Activated CD4-positive, alpha-beta T cell treated with anti-CD3 and anti-CD28 coated beads for 4 hours (primary cell): ENCODE data around the gene NFIB.

Experiments
- DNase-seq, 2 donors: peaks; one replicate each; pipeline ENCODE4 v3.0.0-alpha.2; 2020

NFIB gene

DNA sequence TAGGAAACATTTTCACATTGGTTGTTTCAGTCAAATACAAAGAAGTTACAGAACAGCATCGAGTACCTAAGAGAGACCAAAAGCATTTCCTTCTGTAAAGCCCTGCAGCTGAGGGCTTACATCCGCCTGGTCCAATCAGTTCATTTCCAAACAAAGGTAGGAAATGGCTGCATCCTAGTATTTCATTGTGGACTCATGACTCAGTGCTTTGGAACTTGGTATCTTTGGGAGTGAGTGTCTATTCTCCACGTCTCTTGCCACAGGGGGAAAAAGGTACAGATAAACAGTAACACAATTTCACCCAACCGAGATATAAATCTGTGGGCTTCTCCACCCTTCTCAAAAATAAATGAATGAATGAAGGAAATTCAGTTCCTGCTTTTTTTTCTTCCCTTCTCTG lies 75.4 kb downstream of the NFIB start:
- no peak for DNase-seq

DNA sequence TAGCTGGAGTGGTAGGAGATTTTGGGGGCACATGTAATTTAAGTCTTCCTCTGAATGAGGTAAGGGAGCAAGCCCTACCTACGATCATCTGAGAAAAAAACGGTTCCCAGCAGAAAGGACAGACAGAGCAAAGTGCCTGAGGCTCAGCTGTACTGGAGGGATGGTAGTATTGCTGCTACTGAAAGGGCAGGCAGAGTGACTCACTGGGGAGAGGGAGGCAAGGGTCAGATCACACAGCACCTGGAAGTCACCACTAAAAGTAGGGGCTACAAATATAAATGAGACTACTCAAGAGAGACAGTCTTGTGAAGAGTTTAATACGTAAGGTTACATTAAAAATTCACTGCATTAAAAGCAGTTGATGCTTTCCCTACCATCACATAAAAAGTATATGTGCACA lies 75.9 kb downstream of the NFIB start:
- DNase-seq: no peak

DNA sequence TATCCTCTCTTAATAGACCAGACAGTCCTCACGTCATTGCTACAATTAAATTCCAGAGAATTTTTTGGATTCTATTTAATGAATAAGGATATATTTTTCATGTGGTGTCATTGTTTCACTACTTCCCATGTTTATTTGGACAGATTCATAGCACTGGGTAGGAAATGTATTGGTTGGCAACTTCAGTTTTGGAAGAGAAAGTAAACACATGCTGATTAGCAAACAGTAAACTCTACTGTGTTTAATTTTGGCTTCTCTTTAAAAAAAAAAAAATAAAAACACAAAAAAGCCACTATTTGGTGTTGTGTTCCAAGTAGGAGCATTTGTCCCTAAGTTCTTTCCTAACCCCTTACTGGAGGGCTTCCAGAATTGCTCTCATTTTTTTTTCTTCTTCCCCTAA lies 77.3 kb downstream of the NFIB start:
- no peak for DNase-seq

DNA sequence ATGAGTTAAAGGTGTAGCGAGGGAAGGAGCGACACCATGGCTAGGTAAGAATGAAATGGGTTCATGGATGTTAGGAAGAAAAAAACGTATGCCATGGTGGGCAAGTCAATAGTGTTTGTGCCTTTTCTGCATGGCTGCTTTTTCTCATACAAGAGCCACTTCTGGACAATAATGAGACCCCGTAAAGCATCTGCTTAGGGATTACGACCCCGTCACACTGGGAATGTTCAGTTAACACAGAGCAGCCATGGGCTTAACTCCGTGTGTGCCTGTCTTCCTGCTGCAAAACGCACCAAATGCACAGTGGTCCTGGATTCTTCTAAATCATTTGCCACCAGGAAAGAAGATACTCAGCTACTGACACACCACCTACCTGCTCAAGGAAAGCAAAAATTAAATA lies 81.8 kb downstream of the NFIB start:
- no peak for DNase-seq

DNA sequence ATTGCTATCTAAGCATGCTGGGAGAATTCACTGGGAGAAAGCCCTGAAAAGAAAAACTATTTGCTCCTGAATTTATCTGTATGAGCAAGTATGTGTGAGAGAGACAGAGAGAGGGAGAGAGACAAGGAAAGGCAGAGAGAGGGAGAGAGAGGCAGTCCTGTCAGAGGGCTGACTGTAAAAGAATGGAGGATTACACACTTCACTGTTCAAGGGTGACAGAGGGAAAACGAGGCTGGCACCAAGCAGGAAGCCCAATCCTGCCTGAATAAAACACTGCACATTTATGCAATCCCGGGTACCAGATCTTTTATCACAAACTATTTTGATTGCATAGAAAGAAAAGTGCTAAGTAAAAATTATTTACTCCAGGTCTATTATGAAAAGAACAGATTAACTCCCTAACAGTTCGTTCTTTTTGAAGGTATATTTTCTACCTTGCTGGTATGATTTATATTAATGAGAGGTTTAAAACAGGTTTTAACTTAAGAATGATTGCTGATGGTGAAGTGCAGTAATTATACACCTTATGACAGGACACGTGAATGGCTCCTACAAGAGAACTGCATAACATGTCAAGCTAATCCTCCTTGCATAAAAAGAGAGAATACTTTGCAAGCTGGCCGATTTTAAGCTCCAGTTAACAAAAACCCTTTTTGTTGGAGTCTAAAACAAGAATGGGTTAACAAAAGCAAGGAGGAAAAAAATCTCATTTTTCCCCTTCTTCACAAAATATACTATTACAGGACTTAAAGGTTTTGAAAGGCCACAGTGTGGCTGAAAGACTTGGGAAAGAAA lies 82.5 kb downstream of the NFIB start:
- no peak for DNase-seq

DNA sequence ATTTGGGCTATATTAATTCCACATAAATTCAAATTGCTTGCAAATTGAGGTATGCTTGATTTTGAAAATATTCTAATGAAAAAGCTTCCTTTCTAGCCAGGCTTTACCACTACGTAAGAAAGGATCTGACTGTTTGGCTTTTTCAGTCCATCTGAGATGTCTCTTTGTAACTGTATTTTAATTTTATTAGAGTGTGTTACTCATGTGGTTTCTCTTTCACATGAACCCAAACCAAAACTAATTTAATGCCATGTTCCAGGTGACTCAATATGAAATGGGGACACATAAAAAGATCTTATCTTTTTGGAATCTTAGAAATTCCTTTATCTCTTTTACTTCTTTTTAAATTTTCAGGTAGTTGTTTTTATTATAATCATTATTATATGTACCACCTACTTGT lies 85.3 kb downstream of the NFIB start:
- no peak for DNase-seq

DNA sequence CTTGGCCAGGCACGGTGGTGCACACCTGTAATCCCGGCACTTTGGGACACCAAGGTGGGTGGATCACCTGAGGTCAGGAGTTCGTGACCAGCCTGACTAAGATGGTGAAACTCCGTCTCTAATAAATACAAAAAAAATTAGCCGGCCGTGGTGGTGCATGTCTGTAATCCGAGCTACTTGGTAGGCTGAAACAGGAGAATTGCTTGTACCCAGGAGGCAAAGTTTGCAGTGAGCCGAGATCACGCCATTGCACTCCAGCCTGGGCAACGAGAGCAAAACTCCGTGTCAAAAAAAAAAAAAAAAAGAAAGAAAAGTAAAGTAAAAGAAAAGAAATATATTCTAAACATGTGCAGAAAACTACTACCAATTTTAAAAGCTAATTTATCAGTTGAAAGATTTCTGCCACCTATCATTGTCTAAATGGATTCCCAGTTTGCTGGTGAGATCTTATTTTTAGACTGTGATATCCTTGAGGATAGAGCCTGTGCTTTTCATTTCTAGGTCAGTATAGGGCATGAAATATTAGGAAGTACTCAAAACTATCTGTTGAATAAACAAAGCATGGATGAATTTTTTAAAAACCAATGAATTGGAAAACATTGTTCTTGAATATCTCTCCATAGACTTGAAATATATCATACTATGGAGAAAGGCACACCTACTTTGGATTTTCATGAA lies 86.9 kb downstream of the NFIB start:
- no peak for DNase-seq

DNA sequence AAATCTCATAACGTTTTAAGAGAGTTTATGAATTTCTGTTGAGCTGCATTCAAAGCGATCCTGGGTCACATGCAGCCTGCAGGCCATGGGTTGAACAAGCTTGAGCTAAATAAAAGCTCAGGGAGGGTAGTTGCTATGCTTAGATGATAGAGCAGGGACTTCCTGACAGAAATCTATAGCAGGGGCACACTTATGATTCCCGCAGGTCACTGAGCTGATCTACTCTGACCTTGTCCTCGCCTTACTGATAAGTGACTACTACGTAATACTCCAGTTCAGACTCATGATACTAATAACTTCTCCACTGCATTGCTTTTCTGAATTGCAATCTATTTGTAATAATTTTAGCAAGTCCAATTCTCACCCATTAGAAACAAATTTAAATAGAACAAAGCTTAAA lies 90.9 kb downstream of the NFIB start:
- no peak for DNase-seq

DNA sequence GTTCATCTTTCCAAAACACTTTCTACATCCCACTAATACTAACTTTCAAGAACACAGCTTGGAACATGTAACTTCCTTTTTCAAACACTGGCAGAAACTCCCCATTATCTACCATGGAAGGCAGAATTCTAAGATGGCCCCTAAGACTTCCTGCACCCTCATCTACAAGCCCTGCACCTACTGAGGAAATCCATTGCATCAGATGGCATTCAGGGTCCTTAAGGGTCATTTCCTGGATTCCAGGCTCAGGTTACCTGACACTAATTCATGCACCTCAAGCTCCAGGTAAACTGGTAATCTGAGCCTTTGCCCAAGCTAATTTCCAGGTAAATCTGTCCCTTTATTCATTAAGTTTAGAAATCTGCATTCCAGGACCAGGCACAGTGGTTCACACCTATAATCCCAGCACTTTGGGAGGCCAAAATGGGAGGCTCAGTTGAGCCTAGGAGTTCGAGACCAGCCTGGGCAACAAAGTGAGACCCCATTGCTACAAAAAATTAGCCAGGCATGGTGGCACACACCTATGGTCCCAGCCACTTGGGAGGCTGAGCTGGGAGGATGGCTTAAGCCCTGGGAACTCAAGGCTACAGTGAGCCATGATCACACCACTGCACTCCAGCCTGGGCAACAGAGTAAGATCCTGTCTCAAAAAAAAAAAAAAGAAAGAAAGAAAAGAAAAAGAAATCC lies 91.6 kb downstream of the NFIB start:
- DNase-seq: no peak

DNA sequence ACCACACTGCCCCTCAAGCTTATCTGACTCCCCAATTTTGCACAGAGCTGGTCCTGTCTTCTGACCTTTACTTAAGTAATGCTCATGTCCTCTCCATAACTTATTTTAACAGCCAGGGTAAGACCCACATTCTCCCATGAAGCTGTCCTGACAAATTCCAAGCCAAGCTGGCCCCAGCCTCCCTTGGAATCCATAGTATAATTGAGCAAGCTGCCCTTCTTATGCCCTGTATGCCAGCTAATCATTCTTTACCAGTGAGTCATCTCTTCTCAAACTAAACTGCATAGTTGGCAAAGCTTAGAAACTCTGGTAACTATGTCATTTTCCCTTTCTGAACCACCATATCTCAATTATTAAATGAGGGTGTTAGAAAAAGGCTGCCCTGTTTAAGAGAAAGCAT lies 92.4 kb downstream of the NFIB start:
- DNase-seq: no peak

DNA sequence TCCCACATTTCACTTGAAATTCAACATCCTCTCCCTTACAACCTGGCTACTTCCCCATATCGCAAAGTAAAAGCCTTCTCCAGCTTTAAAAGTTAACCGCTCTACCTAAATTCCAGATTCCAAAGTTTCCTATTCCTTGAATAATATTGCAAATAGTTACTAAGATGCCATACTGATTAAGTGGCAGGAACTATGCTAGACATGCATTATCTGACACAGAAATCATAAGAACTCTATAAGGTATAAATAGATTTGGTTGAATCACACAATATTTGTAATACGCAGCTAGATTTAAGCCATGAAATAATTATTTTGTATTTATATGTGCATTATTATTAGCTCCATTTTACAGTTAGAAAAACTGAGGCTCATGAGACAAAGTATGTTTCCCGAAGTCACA lies 92.8 kb downstream of the NFIB start:
- DNase-seq: no peak

DNA sequence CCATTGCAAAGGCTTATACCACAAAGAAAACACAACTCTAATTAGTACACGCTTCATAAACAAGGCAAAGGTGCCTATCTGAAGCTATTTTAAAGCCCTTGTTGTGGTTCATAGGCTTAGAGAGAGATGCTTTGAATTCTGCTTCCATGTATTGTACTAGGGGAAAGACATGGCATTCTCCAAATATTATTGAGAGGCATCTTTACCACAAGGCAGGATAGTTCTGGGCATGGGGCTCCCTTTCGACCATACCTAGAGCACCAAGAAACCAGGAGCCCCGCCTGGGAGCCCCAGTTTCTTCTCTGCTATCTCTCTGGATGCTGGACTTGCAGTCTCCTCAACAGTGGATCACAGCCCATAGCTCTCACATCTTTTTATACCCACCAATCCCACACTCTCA lies 93.7 kb downstream of the NFIB start:
- DNase-seq: no peak

DNA sequence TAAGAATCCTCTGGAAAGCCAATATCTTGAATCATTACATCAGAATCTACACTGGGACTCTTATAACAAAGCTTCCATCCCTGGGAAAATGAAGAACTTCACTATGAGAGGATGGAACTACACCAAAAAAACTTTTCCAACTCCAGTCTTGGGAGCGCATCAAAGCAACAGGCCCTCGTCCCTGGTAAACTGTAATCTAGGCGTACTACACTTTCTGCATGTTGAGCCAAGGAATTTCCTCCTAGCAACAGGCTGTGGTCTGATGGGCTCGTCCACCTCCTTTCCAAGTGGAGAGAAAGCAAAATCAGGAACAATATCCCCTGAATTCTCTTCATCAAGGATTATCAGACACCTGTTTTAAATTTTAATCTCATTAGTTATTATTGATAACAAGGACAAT lies 94.1 kb downstream of the NFIB start:
- DNase-seq: no peak

DNA sequence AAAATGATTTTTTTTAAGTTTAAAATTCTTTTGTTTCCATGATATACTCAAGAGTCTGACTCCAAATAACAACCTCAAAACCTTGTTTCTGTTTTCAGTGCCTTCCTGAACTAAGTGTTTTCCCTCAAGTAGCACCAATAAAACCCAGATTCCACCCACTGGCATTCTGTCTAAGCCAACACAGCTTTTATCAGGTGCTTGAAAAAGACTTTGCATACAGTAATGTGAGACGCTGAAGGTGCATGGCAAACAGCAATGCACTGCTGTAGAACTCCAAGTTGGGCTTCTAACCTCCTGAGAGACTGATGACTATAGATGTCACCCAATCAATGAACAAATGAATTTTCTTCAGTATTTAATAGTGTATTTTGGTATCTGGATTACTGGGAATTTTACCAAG lies 95.7 kb downstream of the NFIB start:
- DNase-seq: no peak

DNA sequence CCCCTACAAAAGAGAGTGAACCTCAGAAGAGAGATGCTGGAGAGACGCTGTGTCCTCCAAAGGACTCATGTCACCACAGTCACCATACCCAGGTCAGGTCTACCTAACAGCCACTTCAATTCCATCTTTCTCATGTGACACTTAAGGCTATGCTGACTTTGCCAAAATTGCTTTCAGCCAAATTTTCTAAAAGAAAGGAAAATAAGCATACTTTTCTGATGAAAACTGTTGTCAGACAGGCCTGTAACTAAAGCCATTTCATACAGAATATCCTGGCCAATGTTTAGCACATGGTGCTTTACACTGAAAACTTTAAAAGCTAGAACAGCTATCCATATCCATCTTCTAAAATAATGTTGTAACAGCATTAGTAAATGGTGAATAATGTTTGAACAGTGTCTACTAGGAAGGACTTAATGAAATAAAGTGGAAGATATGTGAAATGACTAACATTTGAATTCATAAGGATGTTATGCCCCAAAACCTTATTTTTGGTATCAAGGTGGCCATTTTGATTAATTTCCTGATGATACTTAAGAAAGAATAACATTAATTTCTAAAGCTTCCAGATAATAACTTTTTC lies 97.2 kb downstream of the NFIB start:
- DNase-seq: no peak

DNA sequence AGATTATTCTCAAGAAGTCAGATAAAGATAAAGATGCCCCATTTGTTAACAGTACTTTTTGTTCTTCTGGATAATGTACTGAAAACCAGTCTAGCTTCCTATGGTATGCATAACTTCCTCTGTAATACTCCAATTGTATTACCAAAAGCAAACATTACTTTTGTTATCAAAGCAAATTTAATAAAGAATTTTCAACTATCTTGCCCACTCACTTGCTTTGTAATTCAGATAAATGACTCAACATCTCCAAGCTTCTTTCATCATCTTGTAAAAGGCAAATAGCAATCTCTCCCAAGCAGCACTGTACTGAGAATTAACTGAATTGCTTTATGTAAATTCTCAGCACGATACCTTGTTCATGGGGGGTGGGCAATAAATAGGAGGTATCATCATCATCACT lies 98.3 kb downstream of the NFIB start:
- DNase-seq: no peak

DNA sequence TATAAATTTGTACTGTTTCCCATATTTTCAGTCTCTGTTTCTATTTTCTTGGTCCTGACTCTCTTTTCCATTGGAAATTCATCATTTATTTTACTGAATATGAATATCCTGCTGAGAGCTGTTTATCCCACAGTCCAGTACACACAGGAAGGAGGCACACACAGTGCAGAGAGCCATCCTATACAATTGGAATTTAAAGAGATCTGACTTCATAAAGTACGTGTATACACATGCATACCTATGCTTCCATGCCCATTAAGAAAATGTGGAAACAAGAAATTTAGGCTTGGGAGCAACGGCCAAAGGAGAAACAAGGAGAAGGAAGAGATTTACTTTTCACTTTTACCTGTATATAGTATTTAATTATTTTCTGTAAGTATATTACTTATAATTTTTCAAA lies 99.2 kb downstream of the NFIB start:
- DNase-seq: no peak

DNA sequence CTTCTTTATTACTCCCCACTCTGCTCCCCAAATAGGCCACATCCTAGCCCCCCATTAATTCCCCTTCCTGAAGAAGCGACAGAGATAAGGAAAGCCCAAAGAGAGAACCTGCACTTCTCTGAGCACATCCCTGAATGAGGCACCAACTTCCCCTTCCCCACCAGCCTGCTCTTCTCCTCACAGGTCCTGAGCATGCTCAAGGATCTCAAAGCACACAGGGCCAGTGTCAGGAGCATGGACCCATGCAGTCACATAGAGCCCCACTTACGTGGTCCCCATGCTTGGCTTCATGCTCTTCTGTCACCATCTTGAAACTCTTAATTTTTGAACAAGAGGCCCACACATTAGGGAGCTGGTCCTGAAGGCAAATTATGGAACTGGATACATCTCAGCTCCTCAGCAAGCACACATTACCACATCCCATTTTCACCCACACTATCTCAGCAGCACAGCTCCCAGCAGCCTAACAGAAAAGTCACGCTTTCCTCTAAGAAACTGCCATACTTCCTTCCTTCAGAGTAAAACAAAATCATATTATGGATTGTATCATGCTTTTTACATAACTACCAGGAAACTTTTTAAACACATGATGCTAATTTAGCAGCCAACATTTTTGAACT lies 99.8 kb downstream of the NFIB start:
- DNase-seq: no peak

DNA sequence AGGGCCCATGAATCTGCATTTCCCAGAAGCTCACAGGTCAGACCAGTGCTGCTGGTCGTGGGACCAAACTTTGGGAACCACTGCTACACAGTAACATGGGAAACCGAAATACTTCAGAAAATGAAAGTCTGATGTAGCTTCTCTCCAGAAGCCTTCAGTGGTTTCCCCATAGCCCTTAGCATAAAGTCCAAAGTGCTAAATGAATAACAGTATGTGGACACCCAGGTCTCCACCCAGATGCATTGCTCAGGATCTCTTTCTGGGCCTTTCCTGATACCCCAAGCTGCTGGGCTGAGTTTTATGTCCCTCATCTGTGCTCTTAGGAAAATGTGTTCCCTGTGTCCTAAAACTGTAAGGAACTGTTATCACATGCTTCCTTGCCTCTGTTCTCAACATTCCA lies 100.4 kb downstream of the NFIB start:
- DNase-seq: no peak

DNA sequence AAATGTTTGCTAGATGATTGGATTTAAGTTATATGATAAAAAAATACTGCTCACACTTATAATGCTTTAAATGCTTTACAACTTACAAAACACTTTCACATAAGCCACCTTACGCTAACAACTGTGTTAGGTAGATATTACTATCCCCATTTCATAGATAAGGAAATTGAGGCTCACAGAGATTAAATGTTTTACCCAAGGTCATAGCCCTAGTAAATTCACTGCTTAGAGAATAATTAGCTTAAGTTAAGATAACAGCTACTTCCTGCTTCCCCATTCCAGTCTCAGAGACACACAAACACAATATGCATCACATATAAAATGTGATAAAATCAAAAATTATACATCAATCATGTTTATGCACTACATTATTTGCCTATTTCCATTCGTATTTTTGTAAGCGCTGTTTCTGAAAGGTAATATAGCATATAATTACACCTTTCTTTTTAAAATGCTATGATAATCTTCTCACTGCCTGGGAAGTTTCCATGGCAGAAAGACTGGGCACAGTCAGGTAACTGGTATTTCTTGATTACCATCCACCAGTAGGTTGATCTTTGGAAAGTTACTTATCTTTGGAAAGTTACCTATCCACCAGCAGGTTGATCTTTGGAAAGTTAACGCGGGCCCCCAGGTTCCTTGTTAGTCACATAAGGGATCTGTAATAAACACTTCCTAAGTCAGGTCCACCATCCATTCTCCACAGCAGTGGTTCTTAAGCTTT lies 101.1 kb downstream of the NFIB start:
- DNase-seq: no peak

DNA sequence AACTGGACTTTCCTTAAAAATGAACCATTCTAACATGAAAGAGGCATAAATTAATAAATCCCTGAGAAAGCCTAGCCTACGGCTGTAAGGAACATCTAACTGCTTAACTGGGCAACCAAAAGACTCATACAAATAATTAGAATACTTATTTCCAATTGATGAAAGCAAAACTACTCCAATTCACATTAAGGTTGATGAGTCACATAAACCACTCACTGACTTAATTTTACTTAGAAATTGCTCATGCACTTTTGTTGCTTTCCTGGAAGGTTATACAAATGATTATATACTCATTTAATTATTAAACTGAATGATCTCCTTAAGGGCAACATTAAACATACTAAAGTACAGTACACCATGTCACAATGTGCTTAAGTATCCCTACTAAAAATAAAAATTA lies 101.9 kb downstream of the NFIB start:
- DNase-seq: no peak

DNA sequence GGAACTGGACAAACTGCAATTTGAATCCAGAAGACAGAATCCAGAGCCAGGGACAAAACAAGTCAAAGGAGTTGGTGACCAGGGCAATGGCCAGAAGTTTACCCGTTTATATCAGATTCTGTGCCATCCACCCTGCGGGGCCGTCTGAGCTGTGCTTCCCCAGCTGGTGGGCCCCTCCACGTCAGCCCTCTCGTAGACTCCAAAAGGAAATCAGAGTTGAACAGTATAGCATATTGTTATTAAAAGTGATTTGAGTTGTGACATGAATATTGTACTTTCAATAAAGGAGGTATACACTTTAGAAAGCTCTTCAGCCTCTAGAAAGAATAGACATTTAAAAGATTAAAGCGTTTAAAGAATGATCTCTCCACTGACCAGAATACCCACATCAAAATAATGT lies 102.4 kb downstream of the NFIB start:
- no peak for DNase-seq

DNA sequence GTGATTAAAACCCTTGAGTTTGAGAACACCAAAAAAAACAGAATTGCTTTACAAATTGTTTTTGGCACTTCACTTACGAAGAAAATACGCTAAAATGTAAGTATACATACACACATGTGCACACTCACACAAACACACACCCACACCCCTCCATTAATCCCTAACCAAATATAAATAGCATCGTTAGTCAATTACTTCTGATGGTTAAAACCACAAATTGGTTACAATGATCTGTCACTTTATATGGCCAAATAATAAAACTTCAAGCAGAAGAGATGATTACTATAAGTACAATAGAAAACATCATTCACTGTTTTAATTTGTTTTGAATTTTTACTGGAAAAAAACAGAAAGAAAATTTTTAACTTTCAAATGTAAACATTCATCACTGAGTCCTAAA lies 103.5 kb downstream of the NFIB start:
- DNase-seq: no peak
